Neural progenitor cell (in vitro differentiated cells): ENCODE data around the gene UNC13C. TPM values are rescaled to one million over a fixed set of nuclear protein-coding genes. Genes with fewer than 3 reads are reported as not detected.

Experiments
- DNase-seq: peaks from one replicate; pipeline ENCODE4 v3.0.0-alpha.2; 2016; ENCODE audit warnings: low spot score
- H2AFZ ChIP-seq: fragments of 200-600 bp; sonication (generic); replicated peaks from 2 replicates; pipeline ENCODE4 v1.6.1; 2016; ENCODE audit warnings: antibody characterized with exemption
- H3F3A ChIP-seq: fragments of 200-600 bp; sonication (generic); 2 replicates; pipeline ENCODE4 v1.6.1; 2016; ENCODE audit warnings: antibody characterized with exemption, low read depth
- H3K27ac ChIP-seq: fragments of 200-600 bp; sonication (generic); 2 replicates; pipeline ENCODE4 v1.5.1; 2016; ENCODE audit warnings: mild to moderate bottlenecking
- H3K27me3 ChIP-seq: fragments of 200-600 bp; sonication (generic); 2 replicates; pipeline ENCODE4 v1.6.1; 2016; ENCODE audit warnings: mild to moderate bottlenecking, moderate library complexity
- H3K36me3 ChIP-seq: fragments of 200-600 bp; sonication (generic); 2 replicates; pipeline ENCODE4 v1.5.1; 2016
- H3K4me1 ChIP-seq: fragments of 200-600 bp; sonication (generic); 2 replicates; pipeline ENCODE4 v1.6.1; 2016; ENCODE audit warnings: mixed run types
- H3K4me2 ChIP-seq: fragments of 200-600 bp; sonication (generic); 2 replicates; pipeline ENCODE4 v1.6.1; 2016
- H3K4me3 ChIP-seq: fragments of 200-600 bp; sonication (generic); 2 replicates; pipeline ENCODE4 v1.5.1; 2016
- H3K79me2 ChIP-seq: fragments of 200-600 bp; sonication (generic); 2 replicates; pipeline ENCODE4 v1.6.1; 2016; ENCODE audit warnings: low read depth
- H3K9ac ChIP-seq: fragments of 200-600 bp; sonication (generic); 2 replicates; pipeline ENCODE4 v1.6.1; 2016
- H3K9me3 ChIP-seq: fragments of 200-600 bp; sonication (generic); 2 replicates; pipeline ENCODE4 v1.5.1; 2016; ENCODE audit warnings: low read depth
- H4K20me1 ChIP-seq: fragments of 200-600 bp; sonication (generic); 2 replicates; pipeline ENCODE4 v1.6.1; 2016; ENCODE audit warnings: low read depth
- H3K27ac Mint-ChIP-seq: 3 replicates; pipeline ENCODE4 v1.8.0; 2021; ENCODE audit warnings: mixed read lengths
- H3K27me3 Mint-ChIP-seq: 2 replicates; pipeline ENCODE4 v1.8.0; 2022; ENCODE audit warnings: low read depth, mild to moderate bottlenecking, inconsistent platforms, moderate library complexity, mixed read lengths; ENCODE audit not compliant: insufficient read depth
- H3K36me3 Mint-ChIP-seq: 3 replicates; pipeline ENCODE4 v1.8.0; 2021; ENCODE audit warnings: mixed read lengths
- H3K4me1 Mint-ChIP-seq: 3 replicates; pipeline ENCODE4 v1.8.0; 2021; ENCODE audit warnings: mixed read lengths
- H3K4me3 Mint-ChIP-seq: 3 replicates; pipeline ENCODE4 v1.8.0; 2021; ENCODE audit warnings: mild to moderate bottlenecking, moderate library complexity, mixed read lengths
- H3K9me3 Mint-ChIP-seq: 3 replicates; pipeline ENCODE4 v1.8.0; 2020; ENCODE audit warnings: mixed read lengths
- CTCF ChIP-seq: fragments of 200-600 bp; sonication (generic); IDR thresholded peaks from 2 replicates; pipeline ENCODE4 v1.5.1; 2017; ENCODE audit warnings: antibody characterized with exemption, mild to moderate bottlenecking
- EZH2 ChIP-seq: fragments of 200-600 bp; sonication (generic); IDR thresholded peaks from 2 replicates; pipeline ENCODE4 v1.6.1; 2017; ENCODE audit warnings: antibody characterized with exemption, mild to moderate bottlenecking, moderate library complexity
- EZH2phosphoT487 ChIP-seq: fragments of 200-600 bp; sonication (generic); IDR thresholded peaks from 2 replicates; pipeline ENCODE4 v1.6.1; 2017; ENCODE audit warnings: antibody characterized with exemption
- total RNA-seq: library from RNA; depleted of rRNA; stranded (reverse); fragments of >200 nt; gene quantifications from 2 replicates; pipeline ENCODE4 v1.2.3, GENCODE V29; 2015; ENCODE audit warnings: low replicate concordance

Gene UNC13C
- total RNA-seq, 1 donor from 2014 or later: not detected

GRCh38 chr15:53979051-53979788 is 979 bp downstream of the UNC13C start:
- H3K9me3 ChIP-seq: peaks cover 6% of the 10 kb centered on the region
- no peak overlapping the region for H3K27ac ChIP-seq
- H3K27me3 ChIP-seq: peaks cover 23% of the 10 kb centered on the region
- no peak overlapping the region for H3K9ac ChIP-seq
- TF ChIP-seq EZH2phosphoT487 (no peak), EZH2 (no peak), CTCF (no peak)
- no peaks in the 10 kb centered on the region for H3K36me3 ChIP-seq
- peak overlapping the region; percentile 59 for H3K4me2 ChIP-seq
- Mint-ChIP-seq H3K4me3 (peak overlapping the region; percentile 88), H3K27me3 (peaks cover 10% of the 10 kb centered on the region), H3K9me3 (no peaks in the 10 kb centered on the region), H3K4me1 (peaks cover 11% of the 10 kb centered on the region), H3K36me3 (no peaks in the 10 kb centered on the region), H3K27ac (no peak overlapping the region)
- no peak overlapping the region for H2AFZ ChIP-seq
- no peaks in the 10 kb centered on the region for H3K79me2 ChIP-seq
- no peak for DNase-seq
- H3K4me1 ChIP-seq: no peaks in the 10 kb centered on the region
- H3F3A ChIP-seq: no peaks in the 10 kb centered on the region
- peak overlapping the region; percentile 39 for H3K4me3 ChIP-seq
- no peaks in the 10 kb centered on the region for H4K20me1 ChIP-seq

GRCh38 chr15:53980021-53980420 is 1.8 kb downstream of the UNC13C start:
- Mint-ChIP-seq H3K36me3 (no peaks in the 10 kb centered on the region), H3K4me1 (peaks cover 11% of the 10 kb centered on the region), H3K9me3 (no peaks in the 10 kb centered on the region), H3K4me3 (no peak overlapping the region), H3K27me3 (peaks cover 12% of the 10 kb centered on the region), H3K27ac (no peak overlapping the region)
- Histone ChIP-seq H3K36me3 (no peaks in the 10 kb centered on the region), H3K27me3 (peaks cover 23% of the 10 kb centered on the region), H3K4me3 (no peak overlapping the region), H4K20me1 (no peaks in the 10 kb centered on the region), H3K79me2 (no peaks in the 10 kb centered on the region), H3K27ac (no peak overlapping the region), H3K4me1 (no peaks in the 10 kb centered on the region), H3K9me3 (peaks cover 12% of the 10 kb centered on the region), H2AFZ (no peak overlapping the region), H3K4me2 (no peak overlapping the region), H3F3A (no peaks in the 10 kb centered on the region), H3K9ac (no peak overlapping the region)
- TF ChIP-seq CTCF (no peak), EZH2 (no peak), EZH2phosphoT487 (no peak)
- DNase-seq: no peak

- no peak overlapping the region for H3K9ac ChIP-seq
- no peak overlapping the region for H3K27ac ChIP-seq
- no peaks in the 10 kb centered on the region for H3K4me1 ChIP-seq
- no peaks in the 10 kb centered on the region for H4K20me1 ChIP-seq
- Mint-ChIP-seq H3K9me3 (no peaks in the 10 kb centered on the region), H3K27me3 (peaks cover 10% of the 10 kb centered on the region), H3K4me3 (no peak overlapping the region), H3K27ac (no peak overlapping the region), H3K4me1 (peaks cover 11% of the 10 kb centered on the region), H3K36me3 (no peaks in the 10 kb centered on the region)
- no peaks in the 10 kb centered on the region for H3K79me2 ChIP-seq
- H3F3A ChIP-seq: no peaks in the 10 kb centered on the region
- TF ChIP-seq EZH2phosphoT487 (no peak), EZH2 (no peak), CTCF (no peak)
- peaks cover 23% of the 10 kb centered on the region for H3K9me3 ChIP-seq
- H2AFZ ChIP-seq: no peak overlapping the region
- no peaks in the 10 kb centered on the region for H3K36me3 ChIP-seq
- no peak overlapping the region for H3K4me3 ChIP-seq
- DNase-seq: no peak
- H3K4me2 ChIP-seq: no peak overlapping the region
- H3K27me3 ChIP-seq: peaks cover 23% of the 10 kb centered on the region
Observed at GRCh38 chr15:53982071-53982680, 3.9 kb downstream of the UNC13C start.
